Measurements from ENCODE around the gene APOBEC3G. TPM values are rescaled to one million over a fixed set of nuclear protein-coding genes. Genes with fewer than 3 reads are reported as not detected.
"Not testable (repeated sequence)": the region's sequence is repeated elsewhere in the genome, so short reads cannot be mapped to it uniquely, and the experiment has no call there.

Gene APOBEC3G
- total and polyA plus RNA-seq, 12 donors, result 1.9 to 17.7 (median 3.1) TPM

- no peak for DNase-seq
- no peaks in the 10 kb centered on the region for H3K27me3 ChIP-seq
- H3K27ac ChIP-seq, result peak overlapping the region in 1 of 10 donors; percentile 94
- no peak for TF ChIP-seq CTCF (IDR thresholded peaks at IDR 0.05)
- H3K4me1 ChIP-seq, result peaks cover 0 to 12% (median 12%) of the 10 kb centered on the region in 9 donors
- 93 to 95% methylated on average over 8 of the region's 8 CpGs for WGBS, 2 donors
- intact Hi-C loops (cut with DNase I), result loop anchor here in 1 of 10 donors (10.0 kb wide), 1 partner anchor 74 kb away; no protein-coding TSS in a partner anchor
- H3K4me3 ChIP-seq, result peak overlapping the region in 2 of 10 donors; percentile 66 to 67
- no peaks in the 10 kb centered on the region for H3K9me3 ChIP-seq
- ATAC-seq, result no peak
- peaks cover 0 to 29% (median 0%) of the 10 kb centered on the region in 9 donors for H3K36me3 ChIP-seq
Measured at GRCh38 chr22:39078329-39078728, 1.3 kb downstream of the APOBEC3G start.

GRCh38 chr22:39079054-39079637 lies 2.1 kb downstream of the APOBEC3G start:
- H3K4me3 ChIP-seq, result peak overlapping the region in 1 of 10 donors; percentile 67
- not testable (repeated sequence) for DNase-seq, ATAC-seq, H3K27me3 ChIP-seq, H3K9me3 ChIP-seq, H3K27ac ChIP-seq
- peaks cover 0 to 12% (median 12%) of the 10 kb centered on the region in 9 donors for H3K4me1 ChIP-seq
- H3K36me3 ChIP-seq, result peaks cover 0 to 36% (median 0%) of the 10 kb centered on the region in 9 donors
- 88 to 91% methylated on average over 19 to 21 of the region's 24 CpGs for WGBS, 2 donors
- intact Hi-C loops (cut with DNase I), result loop anchor here in 1 of 10 donors (10.0 kb wide), 1 partner anchor 74 kb away; no protein-coding TSS in a partner anchor

GRCh38 chr22:39080052-39080762 lies 3.1 kb downstream of the APOBEC3G start:
- H3K27me3 ChIP-seq, result no peaks in the 10 kb centered on the region
- H3K4me3 ChIP-seq, result peak overlapping the region in 1 of 10 donors; percentile 7
- ATAC-seq, result no peak
- TF ChIP-seq CTCF (IDR thresholded peaks at IDR 0.05), result no peak
- no peak for DNase-seq
- peaks cover 0 to 36% (median 0%) of the 10 kb centered on the region in 9 donors for H3K36me3 ChIP-seq
- no peak overlapping the region for H3K27ac ChIP-seq
- WGBS, 2 donors, result 56 to 66% methylated on average over 9 of the region's 9 CpGs
- H3K9me3 ChIP-seq, result no peaks in the 10 kb centered on the region
- peaks cover 0 to 12% (median 12%) of the 10 kb centered on the region in 9 donors for H3K4me1 ChIP-seq
- intact Hi-C loops (cut with DNase I), result no loop called here

- H3K4me1 ChIP-seq, result peaks cover 0 to 12% (median 12%) of the 10 kb centered on the region in 9 donors
- H3K27me3 ChIP-seq, result no peaks in the 10 kb centered on the region
- WGBS, 2 donors, result 89 to 92% methylated on average over 12 of the region's 12 CpGs
- H3K9me3 ChIP-seq, result no peaks in the 10 kb centered on the region
- ATAC-seq (no peak), DNase-seq (no peak)
- intact Hi-C loops (cut with DNase I), result no loop called here
- no peak overlapping the region for H3K27ac ChIP-seq
- TF ChIP-seq CTCF (IDR thresholded peaks at IDR 0.05), result no peak
- peak overlapping the region in 1 of 10 donors; percentile 7 for H3K4me3 ChIP-seq
- H3K36me3 ChIP-seq, result peaks cover 0 to 36% (median 0%) of the 10 kb centered on the region in 9 donors
Measured at GRCh38 chr22:39081016-39081415, 3.9 kb downstream of the APOBEC3G start.
